ENCODE results near the gene TFF3.
A peak's percentile ranks its signal among the peaks of the same experiment; 100 is the strongest.
"Not testable (repeated sequence)": the region's sequence is repeated elsewhere in the genome, so short reads cannot be mapped to it uniquely, and the experiment has no call there.

Gene TFF3

DNA sequence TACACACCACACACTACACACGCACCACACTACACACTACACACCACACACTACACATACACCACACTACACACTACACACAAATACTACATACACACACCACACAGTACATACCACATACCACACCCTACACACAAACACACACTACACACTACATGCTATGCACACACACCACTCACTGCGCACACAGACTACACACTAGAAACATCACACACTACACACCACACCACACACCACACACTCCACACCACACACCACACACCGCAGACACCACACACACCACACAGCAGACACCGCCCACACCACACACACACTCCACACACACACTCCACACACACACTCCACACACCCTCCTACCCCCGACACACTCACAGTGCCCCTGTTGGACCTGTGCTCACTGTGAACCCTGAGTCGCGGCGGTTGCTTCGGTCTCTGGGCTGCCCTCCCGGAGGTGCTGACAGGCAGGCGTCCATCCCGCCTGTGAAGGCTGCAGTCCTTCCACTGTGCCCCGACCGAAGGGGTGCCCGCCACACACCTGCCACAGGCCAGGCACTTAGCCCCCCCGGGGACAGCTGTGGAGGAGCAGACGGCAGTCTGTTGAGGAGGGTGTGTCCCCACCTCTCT lies 21.4 kb downstream of the TFF3 start:
- H3K4me3 ChIP-seq (ENCODE audit: low read depth, low read length), result no peak overlapping the region
- TF ChIP-seq, protein P1, sequence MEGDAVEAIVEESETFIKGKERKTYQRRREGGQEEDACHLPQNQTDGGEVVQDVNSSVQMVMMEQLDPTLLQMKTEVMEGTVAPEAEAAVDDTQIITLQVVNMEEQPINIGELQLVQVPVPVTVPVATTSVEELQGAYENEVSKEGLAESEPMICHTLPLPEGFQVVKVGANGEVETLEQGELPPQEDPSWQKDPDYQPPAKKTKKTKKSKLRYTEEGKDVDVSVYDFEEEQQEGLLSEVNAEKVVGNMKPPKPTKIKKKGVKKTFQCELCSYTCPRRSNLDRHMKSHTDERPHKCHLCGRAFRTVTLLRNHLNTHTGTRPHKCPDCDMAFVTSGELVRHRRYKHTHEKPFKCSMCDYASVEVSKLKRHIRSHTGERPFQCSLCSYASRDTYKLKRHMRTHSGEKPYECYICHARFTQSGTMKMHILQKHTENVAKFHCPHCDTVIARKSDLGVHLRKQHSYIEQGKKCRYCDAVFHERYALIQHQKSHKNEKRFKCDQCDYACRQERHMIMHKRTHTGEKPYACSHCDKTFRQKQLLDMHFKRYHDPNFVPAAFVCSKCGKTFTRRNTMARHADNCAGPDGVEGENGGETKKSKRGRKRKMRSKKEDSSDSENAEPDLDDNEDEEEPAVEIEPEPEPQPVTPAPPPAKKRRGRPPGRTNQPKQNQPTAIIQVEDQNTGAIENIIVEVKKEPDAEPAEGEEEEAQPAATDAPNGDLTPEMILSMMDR (IDR thresholded peaks at IDR 0.05; ENCODE audit: low read depth, low read length), result no peak
- TF ChIP-seq POLR2A (IDR thresholded peaks at IDR 0.05; ENCODE audit: extremely low read depth, insufficient read length), result no peak
- TF ChIP-seq MAX (IDR thresholded peaks at IDR 0.05; ENCODE audit: low read depth, low read length), result no peak
- TF ChIP-seq MYC (IDR thresholded peaks at IDR 0.05; ENCODE audit: low read depth, low read length), result no peak
- DNase-seq (ENCODE audit: low read depth), result no peak

GRCh38 chr21:42292563-42293142 lies 22.6 kb downstream of the TFF3 start:
- not testable (repeated sequence) for DNase-seq (ENCODE audit: low read depth)

DNA sequence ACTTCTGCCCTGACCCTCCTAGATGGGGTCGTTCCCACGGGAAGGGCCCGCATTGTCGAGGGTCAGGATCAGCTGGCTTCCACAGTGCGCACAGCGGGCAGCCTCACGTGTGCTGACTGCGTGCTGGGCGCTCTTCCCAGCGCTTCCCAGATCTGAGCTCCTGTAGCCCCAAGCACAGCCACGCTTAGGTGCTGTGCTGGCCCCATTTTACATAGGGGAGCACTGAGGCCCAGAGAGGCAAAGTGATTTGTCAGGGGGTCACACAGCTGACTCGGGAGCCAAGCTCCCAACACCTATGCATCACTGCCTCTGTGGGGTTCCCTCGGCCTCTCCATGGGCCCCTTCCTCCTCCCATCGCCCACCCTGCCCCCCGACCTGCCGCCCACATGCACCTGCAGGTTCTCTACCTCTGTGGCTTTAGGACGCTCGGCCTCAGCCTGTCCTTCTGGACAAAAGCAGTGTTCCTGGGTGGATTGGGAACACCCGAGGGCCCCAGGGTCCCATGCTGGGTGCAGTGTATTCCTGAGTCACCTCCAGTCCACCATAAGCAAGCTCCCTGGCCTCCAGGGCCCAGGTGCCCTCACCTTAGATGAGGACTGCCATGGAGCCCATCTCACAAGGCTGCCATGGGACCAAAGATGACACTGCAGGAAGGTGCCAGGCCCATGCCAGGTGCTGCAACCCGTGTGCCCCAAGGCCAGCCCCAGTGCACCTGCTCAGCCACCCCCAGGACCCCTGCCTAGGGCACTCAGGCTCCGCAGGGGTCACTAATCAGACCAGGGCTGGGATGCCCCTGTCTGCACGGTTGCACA lies 23.3 kb downstream of the TFF3 start:
- no peak overlapping the region for H3K4me3 ChIP-seq (ENCODE audit: low read depth, low read length)
- TF ChIP-seq MYC (IDR thresholded peaks at IDR 0.05; ENCODE audit: low read depth, low read length), result no peak
- no peak for DNase-seq (ENCODE audit: low read depth)

More at GRCh38 chr21:42292563-42293142, 22.6 kb downstream of the TFF3 start:
- H3K4me3 ChIP-seq (ENCODE audit: low read depth, low read length), result not testable (repeated sequence)

- no peak for DNase-seq (ENCODE audit: low read depth)
- H3K4me3 ChIP-seq (ENCODE audit: low read depth, low read length), result no peak overlapping the region
- TF ChIP-seq MAX (IDR thresholded peaks at IDR 0.05; ENCODE audit: low read depth, low read length), result no peak
- TF ChIP-seq, protein P1 (IDR thresholded peaks at IDR 0.05; ENCODE audit: low read depth, low read length), result no peak
- no peak for TF ChIP-seq MYC (IDR thresholded peaks at IDR 0.05; ENCODE audit: low read depth, low read length)
- TF ChIP-seq POLR2A (IDR thresholded peaks at IDR 0.05; ENCODE audit: extremely low read depth, insufficient read length), result no peak
Measured at GRCh38 chr21:42291003-42291750, 24.0 kb downstream of the TFF3 start.

DNA sequence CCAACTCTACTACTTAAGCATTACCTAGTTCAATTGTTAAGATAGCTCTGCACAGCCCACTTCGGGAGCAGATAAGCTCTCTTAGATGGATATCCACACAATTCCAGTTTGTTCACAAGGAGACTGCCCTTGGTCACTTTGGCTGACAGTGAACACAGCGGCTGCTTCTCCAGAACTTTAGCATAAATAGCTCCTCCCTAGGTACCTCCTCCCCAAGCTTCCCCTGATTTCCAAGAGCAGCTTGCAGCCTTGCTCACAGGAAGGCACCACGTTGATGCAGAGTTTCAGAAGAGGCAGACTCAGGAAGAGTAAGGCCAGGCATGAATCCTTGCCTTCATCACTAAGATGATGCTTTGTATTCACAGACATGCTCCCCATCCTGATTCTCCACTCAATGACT lies 24.7 kb downstream of the TFF3 start:
- no peak for TF ChIP-seq POLR2A (IDR thresholded peaks at IDR 0.05; ENCODE audit: extremely low read depth, insufficient read length)
- no peak for TF ChIP-seq MYC (IDR thresholded peaks at IDR 0.05; ENCODE audit: low read depth, low read length)
- TF ChIP-seq MAX (IDR thresholded peaks at IDR 0.05; ENCODE audit: low read depth, low read length), result no peak
- TF ChIP-seq, protein P1 (IDR thresholded peaks at IDR 0.05; ENCODE audit: low read depth, low read length), result no peak
- no peak overlapping the region for H3K4me3 ChIP-seq (ENCODE audit: low read depth, low read length)
- DNase-seq (ENCODE audit: low read depth), result no peak

DNA sequence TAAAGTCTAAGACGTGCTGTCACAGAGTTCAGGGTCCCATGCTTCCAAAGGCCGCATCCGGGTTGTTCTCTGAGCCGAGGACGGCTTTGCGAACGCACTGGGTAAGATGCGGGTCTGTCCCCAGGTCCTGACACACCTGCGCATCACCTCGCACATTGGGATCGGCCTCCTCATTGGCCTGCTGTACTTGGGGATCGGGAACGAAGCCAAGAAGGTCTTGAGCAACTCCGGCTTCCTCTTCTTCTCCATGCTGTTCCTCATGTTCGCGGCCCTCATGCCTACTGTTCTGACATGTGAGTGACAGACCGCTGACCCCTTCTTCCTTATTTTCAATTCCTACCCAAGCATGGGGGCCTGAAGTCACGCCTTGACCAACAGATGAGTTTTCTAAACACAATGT lies 25.3 kb downstream of the TFF3 start:
- TF ChIP-seq MYC (IDR thresholded peaks at IDR 0.05; ENCODE audit: low read depth, low read length) (no peak), POLR2A (IDR thresholded peaks at IDR 0.05; ENCODE audit: extremely low read depth, insufficient read length) (no peak), MAX (IDR thresholded peaks at IDR 0.05; ENCODE audit: low read depth, low read length) (no peak)
- TF ChIP-seq, protein P1 (IDR thresholded peaks at IDR 0.05; ENCODE audit: low read depth, low read length), result no peak
- peak; percentile 35 for DNase-seq (ENCODE audit: low read depth)
- no peak overlapping the region for H3K4me3 ChIP-seq (ENCODE audit: low read depth, low read length)
